ENCODE data around the gene EEIG2.
A peak's percentile ranks its signal among the peaks of the same experiment; 100 is the strongest.
"Not testable (repeated sequence)": the region's sequence is repeated elsewhere in the genome, so short reads cannot be mapped to it uniquely, and the experiment has no call there.

Gene EEIG2

GRCh38 chr1:108559215-108560186, at the start of gene EEIG2:
EEIG2 (plus strand) TSS chr1:108560100; CDS start chr1:108560429, 329 bp downstream.
- DNase-seq (ENCODE audit: low spot score): peak; percentile 73

GRCh38 chr1:108511764-108512163, 48.1 kb upstream of the EEIG2 start:
- no peak for DNase-seq (ENCODE audit: low spot score)

- peak; percentile 24 for DNase-seq (ENCODE audit: low spot score)
Observed at GRCh38 chr1:108512239-108513043, 47.5 kb upstream of the EEIG2 start.

DNA sequence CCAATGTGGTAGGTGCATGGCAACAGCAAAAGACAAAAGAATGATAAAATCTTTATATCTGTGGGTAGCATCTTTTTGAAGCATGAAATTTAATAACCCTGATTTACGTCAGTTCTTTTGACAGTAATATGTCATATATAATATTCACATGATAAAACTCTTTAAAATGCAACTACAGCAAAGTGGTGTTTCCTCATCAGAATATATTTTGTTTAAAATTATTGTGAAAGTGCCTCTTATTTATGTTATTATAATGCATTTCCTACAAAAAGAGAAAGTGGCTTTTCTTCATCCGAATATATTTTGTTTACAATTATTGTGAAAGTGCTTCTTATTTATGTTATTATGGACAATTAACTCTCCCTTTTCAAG, 46.9 kb upstream of the EEIG2 start:
- no peak for DNase-seq (ENCODE audit: low spot score)

- not testable (repeated sequence) for DNase-seq (ENCODE audit: low spot score)
Observed at GRCh38 chr1:108513914-108514313, 46.0 kb upstream of the EEIG2 start.

DNA sequence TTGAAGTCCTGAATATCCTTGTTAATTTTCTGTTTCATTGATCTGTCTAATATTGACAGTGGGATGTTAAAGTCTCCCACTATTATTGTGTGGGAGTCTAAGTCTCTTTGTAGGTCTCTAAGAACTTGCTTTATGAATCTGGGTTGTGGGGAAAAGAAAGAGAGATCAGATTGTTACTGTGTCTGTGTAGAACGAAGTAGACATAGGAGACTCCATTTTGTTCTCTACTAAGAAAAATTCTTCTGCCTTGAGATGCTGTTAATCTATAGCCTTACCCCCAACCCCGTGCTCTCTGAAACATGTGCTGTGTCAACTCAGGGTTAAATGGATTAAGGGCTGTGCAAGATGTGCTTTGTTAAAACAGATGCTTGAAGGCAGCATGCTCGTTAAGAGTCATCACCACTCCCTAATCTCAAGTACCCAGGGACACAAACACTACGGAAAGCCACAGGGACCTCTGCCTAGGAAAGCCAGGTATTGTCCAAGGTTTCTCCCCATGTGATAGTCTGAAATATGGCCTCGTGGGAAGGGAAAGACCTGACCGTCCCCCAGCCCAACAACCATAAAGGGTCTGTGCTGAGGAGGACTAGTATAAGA, 42.5 kb upstream of the EEIG2 start:
- DNase-seq (ENCODE audit: low spot score): not testable (repeated sequence)

DNA sequence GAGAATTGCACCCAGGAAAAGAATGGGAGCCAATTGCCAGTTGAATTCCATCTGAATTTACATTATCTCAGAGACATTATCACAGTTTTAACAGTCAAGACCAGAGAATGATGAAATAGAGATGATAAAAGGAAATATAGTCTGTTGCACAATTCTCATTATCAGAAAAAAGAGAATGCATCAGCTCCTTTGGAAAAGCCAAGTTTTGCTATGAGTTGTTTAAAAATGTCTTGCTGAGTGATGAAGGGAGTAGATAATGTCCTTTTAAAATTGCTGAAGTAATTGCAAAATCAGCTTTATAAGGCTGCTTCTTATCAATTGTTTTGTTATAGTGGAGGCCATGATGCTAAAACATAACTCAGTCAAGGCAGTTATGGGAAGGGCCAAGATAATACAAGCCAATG, 37.9 kb upstream of the EEIG2 start:
- DNase-seq (ENCODE audit: low spot score): no peak

DNA sequence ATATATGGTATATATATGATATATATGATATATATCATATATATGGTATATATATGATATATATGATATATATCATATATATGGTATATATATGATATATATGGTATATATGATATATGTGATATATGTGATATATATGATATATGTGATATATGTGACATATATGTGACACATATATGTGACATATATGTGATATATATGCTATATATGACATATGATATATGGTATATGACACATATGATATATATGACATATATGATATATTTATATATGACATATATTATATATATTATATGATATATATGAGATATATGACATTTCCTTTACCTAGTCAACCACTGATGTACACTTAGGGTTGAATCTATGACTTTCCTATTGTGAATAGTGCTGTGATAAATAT, 36.1 kb upstream of the EEIG2 start:
- DNase-seq (ENCODE audit: low spot score): no peak

DNA sequence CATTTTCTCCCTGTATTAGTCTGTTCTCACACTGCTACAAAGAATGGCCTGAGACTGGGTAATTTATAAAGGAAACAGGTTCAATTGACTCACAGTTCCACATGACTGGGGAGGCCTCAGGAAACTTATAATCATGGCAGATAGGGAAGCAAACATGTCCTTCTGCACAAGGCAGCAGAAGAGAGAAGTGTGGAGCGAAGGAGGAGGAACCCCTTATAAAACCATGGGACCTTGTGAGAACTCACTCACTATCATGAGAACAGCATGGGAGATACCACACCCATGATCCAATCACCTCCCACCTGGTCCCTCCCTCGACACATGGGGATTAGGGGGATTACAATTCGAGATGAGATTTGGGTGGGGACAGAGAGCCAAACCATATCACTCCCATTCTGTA, 35.2 kb upstream of the EEIG2 start:
- no peak for DNase-seq (ENCODE audit: low spot score)

DNA sequence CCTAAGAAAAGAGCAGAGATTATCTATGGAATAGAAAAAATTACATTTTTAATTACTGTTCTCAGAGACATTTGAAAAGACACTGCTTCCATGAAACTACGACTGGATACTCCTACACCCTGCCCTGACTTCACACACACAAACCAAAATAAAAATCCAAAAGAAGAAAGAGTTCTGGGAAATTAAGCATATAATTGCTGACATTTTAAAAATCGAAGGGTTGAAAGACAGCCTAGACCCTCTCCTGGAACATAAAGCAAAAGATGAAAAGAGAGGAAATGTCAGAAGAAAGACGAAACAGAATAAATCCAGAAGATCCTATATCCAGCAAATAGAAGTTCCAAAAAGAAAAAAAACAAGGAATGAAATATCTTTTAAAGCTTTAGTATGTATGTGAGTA, 32.8 kb upstream of the EEIG2 start:
- DNase-seq (ENCODE audit: low spot score): no peak

GRCh38 chr1:108527837-108528236, 32.1 kb upstream of the EEIG2 start:
- no peak for DNase-seq (ENCODE audit: low spot score)

GRCh38 chr1:108531444-108531843, 28.5 kb upstream of the EEIG2 start:
- no peak for DNase-seq (ENCODE audit: low spot score)

DNA sequence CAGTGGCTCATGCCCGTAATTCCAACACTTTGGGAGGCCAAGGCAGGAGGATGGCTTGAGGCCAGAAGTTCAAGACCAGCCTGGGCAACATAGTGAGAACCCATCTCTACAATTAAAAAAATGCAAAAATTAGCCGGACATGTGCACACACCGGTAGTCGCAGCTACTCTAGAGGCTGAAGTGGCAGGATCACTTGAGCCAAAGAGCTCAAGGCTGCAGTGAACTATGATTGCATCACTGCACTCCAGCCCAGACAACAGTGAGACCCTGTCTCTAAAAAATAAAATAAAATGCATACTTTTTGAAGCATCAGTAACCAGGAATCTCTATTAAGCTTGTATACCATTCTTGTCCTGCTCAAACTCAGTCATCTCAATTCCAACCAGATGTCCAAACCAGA, 27.2 kb upstream of the EEIG2 start:
- DNase-seq (ENCODE audit: low spot score): no peak

- no peak for DNase-seq (ENCODE audit: low spot score)
Observed at GRCh38 chr1:108533351-108534083, 26.4 kb upstream of the EEIG2 start.

GRCh38 chr1:108534759-108535158, 25.1 kb upstream of the EEIG2 start:
- DNase-seq (ENCODE audit: low spot score): no peak

DNA sequence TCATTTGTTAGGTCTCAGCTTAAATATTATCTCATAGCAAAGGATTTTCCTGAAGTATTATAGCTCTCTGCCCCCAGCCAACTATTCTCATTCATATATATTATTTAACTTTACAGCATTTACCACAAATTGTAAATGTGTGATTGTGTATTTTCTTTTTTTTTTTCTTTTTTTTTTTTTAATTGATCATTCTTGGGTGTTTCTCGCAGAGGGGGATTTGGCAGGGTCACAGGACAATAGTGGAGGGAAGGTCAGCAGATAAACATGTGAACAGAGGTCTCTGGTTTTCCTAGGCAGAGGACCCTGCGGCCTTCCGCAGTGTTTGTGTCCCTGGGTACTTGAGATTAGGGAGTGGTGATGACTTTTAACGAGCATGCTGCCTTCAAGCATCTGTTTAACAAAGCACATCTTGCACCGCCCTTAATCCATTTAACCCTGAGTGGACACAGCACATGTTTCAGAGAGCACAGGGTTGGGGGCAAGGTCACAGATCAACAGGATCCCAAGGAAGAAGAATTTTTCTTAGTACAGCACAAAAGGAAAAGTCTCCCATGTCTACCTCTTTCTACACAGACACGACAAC, 24.5 kb upstream of the EEIG2 start:
- DNase-seq (ENCODE audit: low spot score): not testable (repeated sequence)

DNA sequence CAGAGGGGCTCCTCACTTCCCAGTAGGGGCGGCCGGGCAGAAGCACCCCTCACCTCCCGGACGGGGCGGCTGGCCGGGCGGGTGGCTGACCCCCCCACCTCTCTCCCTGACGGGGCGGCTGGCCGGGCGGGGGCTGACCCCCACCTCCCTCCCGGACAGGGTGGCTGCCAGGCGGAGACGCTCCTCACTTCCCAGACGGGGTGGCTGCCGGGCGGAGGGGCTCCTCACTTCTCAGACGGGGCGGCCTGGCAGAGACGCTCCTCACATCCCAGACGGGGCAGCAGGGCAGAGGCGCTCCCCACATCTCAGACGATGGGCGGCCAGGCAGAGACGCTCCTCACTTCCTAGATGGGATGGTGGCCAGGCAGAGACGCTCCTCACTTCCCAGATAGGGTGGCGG, 23.9 kb upstream of the EEIG2 start:
- not testable (repeated sequence) for DNase-seq (ENCODE audit: low spot score)

GRCh38 chr1:108536791-108537190, 23.1 kb upstream of the EEIG2 start:
- not testable (repeated sequence) for DNase-seq (ENCODE audit: low spot score)

GRCh38 chr1:108537976-108538375, 21.9 kb upstream of the EEIG2 start:
- DNase-seq (ENCODE audit: low spot score): no peak

DNA sequence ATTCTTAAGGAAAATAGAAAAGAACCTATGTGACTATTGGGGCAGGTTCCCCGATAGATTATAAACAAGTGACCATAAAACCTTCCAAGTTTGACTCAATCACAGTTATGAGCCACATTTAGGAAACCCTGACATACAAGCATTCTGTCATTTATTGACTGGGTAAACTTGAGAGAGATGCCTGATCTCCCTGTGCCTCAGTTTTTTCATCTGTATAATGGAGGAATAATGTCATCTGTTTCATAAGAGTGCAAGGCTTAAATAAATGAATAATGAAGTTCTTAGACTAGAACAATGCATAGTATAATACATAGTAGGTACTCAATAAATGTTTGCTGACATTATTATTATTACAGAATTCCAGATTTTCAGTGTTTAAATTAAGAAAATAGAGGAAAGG, 18.9 kb upstream of the EEIG2 start:
- no peak for DNase-seq (ENCODE audit: low spot score)

- no peak for DNase-seq (ENCODE audit: low spot score)
Observed at GRCh38 chr1:108541861-108542260, 18.0 kb upstream of the EEIG2 start.
